Hepatocyte (in vitro differentiated cells): Measurements from ENCODE around the gene SLC4A1AP. TPM values are rescaled to one million over a fixed set of nuclear protein-coding genes. Genes with fewer than 3 reads are reported as not detected.

Source experiments
- DNase-seq: peaks from one replicate; pipeline ENCODE4 v3.0.0-alpha.2; 2016; ENCODE audit warnings: low spot score
- H2AFZ ChIP-seq: fragments of 200-600 bp; sonication (generic); 2 replicates; pipeline ENCODE4 v1.6.0; 2016; ENCODE audit warnings: antibody characterized with exemption, mild to moderate bottlenecking
- H3K27ac ChIP-seq: fragments of 200-600 bp; sonication (generic); 2 replicates; pipeline ENCODE4 v1.5.1; 2016; ENCODE audit warnings: mild to moderate bottlenecking
- H3K27me3 ChIP-seq: fragments of 200-600 bp; sonication (generic); 2 replicates; pipeline ENCODE4 v1.6.1; 2016
- H3K36me3 ChIP-seq: fragments of 200-600 bp; sonication (generic); replicated peaks from 2 replicates; pipeline ENCODE4 v1.5.1; 2016; ENCODE audit warnings: low read depth; ENCODE audit not compliant: insufficient read depth
- H3K4me1 ChIP-seq: fragments of 200-600 bp; sonication (generic); 2 replicates; pipeline ENCODE4 v1.5.1; 2016; ENCODE audit warnings: mild to moderate bottlenecking, moderate library complexity; ENCODE audit not compliant: insufficient read depth
- H3K4me2 ChIP-seq: fragments of 200-600 bp; sonication (generic); 2 replicates; pipeline ENCODE4 v1.6.0; 2016
- H3K4me3 ChIP-seq: fragments of 200-600 bp; sonication (generic); 2 replicates; pipeline ENCODE4 v1.5.1; 2016; ENCODE audit warnings: mild to moderate bottlenecking
- H3K79me2 ChIP-seq: fragments of 200-600 bp; sonication (generic); 2 replicates; pipeline ENCODE4 v1.6.0; 2017; ENCODE audit warnings: mild to moderate bottlenecking
- H3K9me2 ChIP-seq: fragments of 200-600 bp; sonication (generic); replicated peaks from 2 replicates; pipeline ENCODE4 v1.6.0; 2017; ENCODE audit warnings: mild to moderate bottlenecking; ENCODE audit not compliant: insufficient read depth
- H3K9me3 ChIP-seq: fragments of 200-600 bp; sonication (generic); 2 replicates; pipeline ENCODE4 v1.5.1; 2016; ENCODE audit warnings: low read depth, mild to moderate bottlenecking
- H4K20me1 ChIP-seq: fragments of 200-600 bp; sonication (generic); 2 replicates; pipeline ENCODE4 v1.6.0; 2016; ENCODE audit warnings: mild to moderate bottlenecking; ENCODE audit not compliant: insufficient read depth, poor library complexity, severe bottlenecking
- EZH2 ChIP-seq: fragments of 200-600 bp; sonication (generic); IDR thresholded peaks from 2 replicates; pipeline ENCODE4 v1.6.1; 2016; ENCODE audit warnings: antibody characterized with exemption, mild to moderate bottlenecking, borderline replicate concordance
- EZH2phosphoT487 ChIP-seq: fragments of 200-600 bp; sonication (generic); IDR thresholded peaks from one replicate; pipeline ENCODE4 v1.6.1; 2018; ENCODE audit warnings: antibody characterized with exemption, mild to moderate bottlenecking, low read depth, moderate library complexity; ENCODE audit not compliant: unreplicated experiment, severe bottlenecking
- WGBS: methylation state at CpG from one replicate; pipeline ENCODE4 v1.1.6; 2016; ENCODE audit warnings: low lambda C conversion rate; ENCODE audit errors: missing lambda C conversion rate; 5-methylcytosine and 5-hydroxymethylcytosine counted together
- polyA plus RNA-seq: library from polyadenylated mRNA; unstranded; fragments of >200 nt; fragmentation: Nextera tagmentation; extraction: Ambion mirVana; gene quantifications from 2 replicates; pipeline ENCODE4 v1.2.1, GENCODE V29; 2016
- total RNA-seq: library from RNA; depleted of rRNA; stranded (reverse); fragments of >200 nt; gene quantifications from 2 replicates; pipeline ENCODE4 v1.2.3, GENCODE V29; 2014
- TF ChIP-seq, protein P1 (sequence below): fragments of 200-600 bp; sonication (generic); IDR thresholded peaks from 2 replicates; pipeline ENCODE4 v1.5.1; 2016; ENCODE audit warnings: antibody characterized with exemption, mild to moderate bottlenecking; ENCODE audit not compliant: poor library complexity

SLC4A1AP gene
- total and polyA plus RNA-seq, 2 experiments from 2014 or later, result 21.1 to 21.9 TPM

DNA sequence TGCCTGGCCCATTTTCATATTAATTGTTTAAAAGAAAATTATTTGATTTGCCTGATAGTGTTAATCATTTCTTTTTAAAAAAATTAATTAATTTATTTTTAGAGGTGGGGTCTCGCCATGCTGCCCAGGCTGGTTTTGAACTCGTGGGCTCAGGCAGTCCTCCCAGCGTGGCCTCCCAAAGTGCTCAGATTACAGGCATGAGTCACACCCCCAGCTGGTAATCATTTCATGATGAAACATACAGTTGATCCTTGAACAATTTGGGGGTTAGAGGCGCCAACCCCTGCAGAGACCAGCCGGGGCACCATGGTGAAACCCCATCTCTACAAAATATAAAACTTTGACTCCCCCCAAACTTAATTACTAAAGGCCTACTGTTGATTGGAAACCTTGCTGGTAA lies 26.9 kb upstream of the SLC4A1AP start:
- Histone ChIP-seq H3K36me3 (no peaks in the 10 kb centered on the region), H3K9me2 (no peaks in the 10 kb centered on the region), H3K79me2 (no peaks in the 10 kb centered on the region), H3K27me3 (no peaks in the 10 kb centered on the region), H3K27ac (no peak overlapping the region), H4K20me1 (no peaks in the 10 kb centered on the region), H3K4me2 (no peak overlapping the region), H2AFZ (no peak overlapping the region), H3K9me3 (no peaks in the 10 kb centered on the region), H3K4me3 (no peak overlapping the region), H3K4me1 (no peaks in the 10 kb centered on the region)
- DNase-seq, result no peak
- TF ChIP-seq EZH2phosphoT487, result no peak
- TF ChIP-seq, protein P1, sequence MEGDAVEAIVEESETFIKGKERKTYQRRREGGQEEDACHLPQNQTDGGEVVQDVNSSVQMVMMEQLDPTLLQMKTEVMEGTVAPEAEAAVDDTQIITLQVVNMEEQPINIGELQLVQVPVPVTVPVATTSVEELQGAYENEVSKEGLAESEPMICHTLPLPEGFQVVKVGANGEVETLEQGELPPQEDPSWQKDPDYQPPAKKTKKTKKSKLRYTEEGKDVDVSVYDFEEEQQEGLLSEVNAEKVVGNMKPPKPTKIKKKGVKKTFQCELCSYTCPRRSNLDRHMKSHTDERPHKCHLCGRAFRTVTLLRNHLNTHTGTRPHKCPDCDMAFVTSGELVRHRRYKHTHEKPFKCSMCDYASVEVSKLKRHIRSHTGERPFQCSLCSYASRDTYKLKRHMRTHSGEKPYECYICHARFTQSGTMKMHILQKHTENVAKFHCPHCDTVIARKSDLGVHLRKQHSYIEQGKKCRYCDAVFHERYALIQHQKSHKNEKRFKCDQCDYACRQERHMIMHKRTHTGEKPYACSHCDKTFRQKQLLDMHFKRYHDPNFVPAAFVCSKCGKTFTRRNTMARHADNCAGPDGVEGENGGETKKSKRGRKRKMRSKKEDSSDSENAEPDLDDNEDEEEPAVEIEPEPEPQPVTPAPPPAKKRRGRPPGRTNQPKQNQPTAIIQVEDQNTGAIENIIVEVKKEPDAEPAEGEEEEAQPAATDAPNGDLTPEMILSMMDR, result no peak
- no peak for TF ChIP-seq EZH2
- 91% methylated on average over 5 of the region's 5 CpGs for WGBS

- Histone ChIP-seq H4K20me1 (no peaks in the 10 kb centered on the region), H3K27me3 (no peaks in the 10 kb centered on the region), H3K4me2 (no peak overlapping the region), H2AFZ (no peak overlapping the region), H3K36me3 (no peaks in the 10 kb centered on the region), H3K4me3 (no peak overlapping the region), H3K27ac (no peak overlapping the region), H3K9me2 (no peaks in the 10 kb centered on the region), H3K9me3 (no peaks in the 10 kb centered on the region), H3K4me1 (no peaks in the 10 kb centered on the region), H3K79me2 (no peaks in the 10 kb centered on the region)
- no peak for TF ChIP-seq EZH2
- TF ChIP-seq EZH2phosphoT487, result no peak
- TF ChIP-seq, protein P1, result no peak
- 91% methylated on average over 3 of the region's 3 CpGs for WGBS
- no peak for DNase-seq
Observed at GRCh38 chr2:27638037-27638637, 25.6 kb upstream of the SLC4A1AP start.

- Histone ChIP-seq H3K9me2 (no peaks in the 10 kb centered on the region), H3K79me2 (no peaks in the 10 kb centered on the region), H4K20me1 (no peaks in the 10 kb centered on the region), H2AFZ (no peak overlapping the region), H3K27ac (no peak overlapping the region), H3K4me1 (no peaks in the 10 kb centered on the region), H3K9me3 (no peaks in the 10 kb centered on the region), H3K36me3 (no peaks in the 10 kb centered on the region), H3K27me3 (no peaks in the 10 kb centered on the region), H3K4me2 (no peak overlapping the region), H3K4me3 (no peak overlapping the region)
- DNase-seq, result no peak
- 89% methylated on average over 3 of the region's 3 CpGs for WGBS
- TF ChIP-seq EZH2phosphoT487, result no peak
- TF ChIP-seq, protein P1, result no peak
Observed at GRCh38 chr2:27638709-27639108, 25.0 kb upstream of the SLC4A1AP start.
